Progenitor cell of endocrine pancreas (in vitro differentiated cells): ENCODE results near the gene CERS1. TPM values are rescaled to one million over a fixed set of nuclear protein-coding genes. Genes with fewer than 3 reads are reported as not detected.

ENCODE experiments used
- DNase-seq: peaks from one replicate; pipeline ENCODE4 v3.0.0; 2021; ENCODE audit warnings: low spot score; ENCODE audit not compliant: unreplicated experiment
- H3K27ac Mint-ChIP-seq: 2 replicates; pipeline ENCODE4 v1.8.0; 2021; ENCODE audit warnings: mild to moderate bottlenecking, moderate library complexity, mixed read lengths
- H3K27me3 Mint-ChIP-seq: 2 replicates; pipeline ENCODE4 v1.8.0; 2021; ENCODE audit warnings: mixed read lengths
- H3K36me3 Mint-ChIP-seq: 2 replicates; pipeline ENCODE4 v1.8.0; 2022; ENCODE audit warnings: mixed read lengths; ENCODE audit not compliant: insufficient read depth
- H3K4me1 Mint-ChIP-seq: 2 replicates; pipeline ENCODE4 v1.8.0; 2021; ENCODE audit warnings: low read depth, mixed read lengths
- H3K4me3 Mint-ChIP-seq: 2 replicates; pipeline ENCODE4 v1.8.0; 2021; ENCODE audit warnings: low read depth, mild to moderate bottlenecking, moderate library complexity, mixed read lengths
- H3K9me3 Mint-ChIP-seq: 2 replicates; pipeline ENCODE4 v1.8.0; 2021; ENCODE audit warnings: low read depth, mixed read lengths
- CTCF ChIP-seq: fragments of 200-600 bp; sonication (generic); IDR thresholded peaks from one replicate; pipeline ENCODE4 v1.5.0; 2021; ENCODE audit warnings: antibody characterized with exemption, mild to moderate bottlenecking; ENCODE audit not compliant: unreplicated experiment
- total RNA-seq: library from RNA; stranded (reverse); gene quantifications from 2 replicates; pipeline ENCODE4 v1.2.1, GENCODE V29; 2021

Gene CERS1
- total RNA-seq, 1 donor from 2014 or later, result 20.9 TPM

DNA sequence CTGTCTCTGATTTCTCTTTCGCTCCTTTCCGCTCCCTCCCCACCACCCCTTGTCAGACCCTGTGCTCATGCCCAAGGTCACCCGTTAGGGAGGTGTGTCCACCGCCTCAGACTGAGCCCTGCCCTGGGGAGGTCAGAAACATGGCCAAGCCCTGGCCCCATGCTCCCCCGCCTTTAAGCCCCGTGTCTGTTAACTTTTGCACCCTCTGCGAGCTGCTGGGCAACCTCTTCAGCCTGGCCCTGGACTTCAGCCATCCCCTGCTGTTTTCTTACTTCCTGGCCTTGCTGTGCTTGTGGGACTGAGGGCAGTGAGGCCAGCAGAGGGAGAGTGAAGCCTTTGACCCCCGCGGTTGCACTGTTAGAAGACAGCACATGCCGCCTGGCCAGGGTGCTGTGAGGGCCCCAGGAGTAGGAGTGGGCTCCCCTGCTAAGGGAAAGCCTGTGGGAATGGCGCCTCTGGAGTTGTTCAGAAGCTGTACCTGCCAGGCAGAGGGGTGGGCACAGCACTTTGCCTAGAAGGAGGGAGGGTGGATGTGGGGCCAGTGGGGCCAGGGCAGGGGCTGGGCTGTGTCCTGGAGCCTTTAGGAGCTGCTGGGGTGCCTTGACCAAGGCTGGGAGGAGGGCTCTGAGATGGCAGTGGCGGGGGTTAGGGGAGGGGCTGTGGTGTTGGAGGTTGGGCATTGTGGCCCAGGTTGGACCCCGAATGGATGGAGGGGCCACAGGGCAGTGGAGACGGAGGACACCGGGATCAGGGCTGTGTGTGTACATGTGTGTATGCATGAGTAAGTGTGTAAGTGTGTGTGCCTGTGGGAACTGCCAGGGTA, 56.3 kb downstream of the CERS1 start:
- H3K36me3 Mint-ChIP-seq, result peaks cover 7% of the 10 kb centered on the region

DNA sequence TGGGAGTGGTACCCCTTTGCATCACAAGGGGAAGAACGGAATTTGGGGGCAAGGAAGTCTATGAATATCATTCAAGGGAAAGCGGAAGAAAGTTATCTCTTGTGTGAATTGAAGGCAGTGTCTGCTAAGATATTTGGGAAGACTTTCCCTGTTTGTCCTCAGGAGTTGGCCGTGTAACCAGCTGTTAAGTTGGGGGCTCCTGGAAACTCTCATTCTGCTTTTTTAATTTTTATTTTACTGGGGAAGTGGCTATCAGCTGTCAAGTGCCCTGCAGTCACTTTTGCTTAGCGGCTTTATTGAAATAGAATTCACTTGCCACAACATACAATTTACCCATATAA, 61.3 kb downstream of the CERS1 start:
- Mint-ChIP-seq H3K27ac (peak overlapping the region; percentile 100), H3K36me3 (peaks cover 7% of the 10 kb centered on the region)

More for the DNA sequence above, 56.3 kb downstream of the CERS1 start:
- Mint-ChIP-seq H3K27me3 (no peaks in the 10 kb centered on the region), H3K4me3 (no peak overlapping the region), H3K27ac (peak overlapping the region; percentile 81), H3K9me3 (no peaks in the 10 kb centered on the region), H3K4me1 (peaks cover 43% of the 10 kb centered on the region)
- no peak for TF ChIP-seq CTCF
- DNase-seq, result no peak

GRCh38 chr19:18833849-18834643, 61.9 kb downstream of the CERS1 start:
- H3K36me3 Mint-ChIP-seq, result peaks cover 7% of the 10 kb centered on the region
- H3K27me3 Mint-ChIP-seq, result no peaks in the 10 kb centered on the region
- TF ChIP-seq CTCF, result no peak
- no peaks in the 10 kb centered on the region for H3K9me3 Mint-ChIP-seq
- peaks cover 35% of the 10 kb centered on the region for H3K4me1 Mint-ChIP-seq
- peak overlapping the region; percentile 92 for H3K4me3 Mint-ChIP-seq
- peak overlapping the region; percentile 100 for H3K27ac Mint-ChIP-seq
- DNase-seq, result no peak

More for the DNA sequence above, 61.3 kb downstream of the CERS1 start:
- DNase-seq, result no peak
- no peaks in the 10 kb centered on the region for H3K27me3 Mint-ChIP-seq
- TF ChIP-seq CTCF, result no peak
- peak overlapping the region; percentile 92 for H3K4me3 Mint-ChIP-seq
- H3K9me3 Mint-ChIP-seq, result no peaks in the 10 kb centered on the region
- peaks cover 39% of the 10 kb centered on the region for H3K4me1 Mint-ChIP-seq

- H3K36me3 Mint-ChIP-seq, result peaks cover 7% of the 10 kb centered on the region
- peak overlapping the region; percentile 100 for H3K27ac Mint-ChIP-seq
- no peaks in the 10 kb centered on the region for H3K27me3 Mint-ChIP-seq
- no peak for DNase-seq
- no peak for TF ChIP-seq CTCF
- peaks cover 35% of the 10 kb centered on the region for H3K4me1 Mint-ChIP-seq
- H3K4me3 Mint-ChIP-seq, result peak overlapping the region; percentile 92
- H3K9me3 Mint-ChIP-seq, result no peaks in the 10 kb centered on the region
Observed at GRCh38 chr19:18833141-18833476, 62.8 kb downstream of the CERS1 start.

DNA sequence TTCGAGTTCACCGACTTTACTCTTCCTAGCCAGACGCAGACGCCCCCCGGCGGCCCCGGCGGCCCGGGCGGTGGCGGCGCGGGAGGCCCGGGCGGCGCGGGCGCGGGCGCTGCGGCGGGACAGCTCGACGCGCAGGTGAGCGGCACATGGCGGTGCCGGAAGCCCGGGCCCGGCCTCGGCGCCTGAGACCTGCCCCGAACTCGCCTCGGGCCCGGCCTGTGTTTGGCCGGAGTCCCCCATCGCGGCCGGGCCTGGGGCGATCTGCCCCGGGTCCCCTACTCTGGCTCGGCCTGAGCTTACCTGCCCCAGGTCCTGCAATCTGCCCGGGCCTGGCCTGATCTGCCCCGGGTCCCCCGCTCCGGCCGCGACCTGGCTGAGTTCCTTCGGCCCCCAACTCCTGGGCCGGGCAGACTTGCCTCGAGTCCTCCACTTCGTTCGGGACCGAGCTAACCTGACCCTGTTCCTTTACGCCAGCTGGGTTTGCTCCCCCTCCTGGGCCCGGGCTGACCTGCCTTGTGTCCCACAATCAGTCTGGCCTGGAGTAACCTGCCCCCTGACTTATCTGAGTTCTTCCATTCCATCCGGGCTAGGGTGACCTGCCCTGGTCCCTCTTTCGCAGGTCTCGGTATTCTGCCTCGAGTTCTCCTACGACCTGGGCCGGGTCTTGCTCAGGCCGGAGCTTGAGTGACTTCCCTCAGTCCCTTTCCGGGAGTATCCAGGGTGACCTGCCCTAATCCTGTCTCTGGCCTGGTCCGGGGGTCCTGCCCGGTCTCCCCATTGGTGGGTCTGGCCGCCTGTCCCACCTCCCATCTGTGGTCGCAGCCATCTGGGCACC, 63.4 kb downstream of the CERS1 start:
- peaks cover 2% of the 10 kb centered on the region for H3K9me3 Mint-ChIP-seq
- peak overlapping the region; percentile 100 for H3K27ac Mint-ChIP-seq
- DNase-seq, result no peak
- peaks cover 34% of the 10 kb centered on the region for H3K4me1 Mint-ChIP-seq
- peaks cover 3% of the 10 kb centered on the region for H3K27me3 Mint-ChIP-seq
- peak overlapping the region; percentile 92 for H3K4me3 Mint-ChIP-seq
- TF ChIP-seq CTCF, result peak; percentile 33
- H3K36me3 Mint-ChIP-seq, result peaks cover 7% of the 10 kb centered on the region
